Ammon's horn (tissue), 1 donor: ENCODE results near the gene PAWR.

Source experiments
- DNase-seq: peaks from one replicate; pipeline ENCODE4 v3.0.0-alpha.2; 2016; ENCODE audit warnings: low spot score

The PAWR gene, protein sequence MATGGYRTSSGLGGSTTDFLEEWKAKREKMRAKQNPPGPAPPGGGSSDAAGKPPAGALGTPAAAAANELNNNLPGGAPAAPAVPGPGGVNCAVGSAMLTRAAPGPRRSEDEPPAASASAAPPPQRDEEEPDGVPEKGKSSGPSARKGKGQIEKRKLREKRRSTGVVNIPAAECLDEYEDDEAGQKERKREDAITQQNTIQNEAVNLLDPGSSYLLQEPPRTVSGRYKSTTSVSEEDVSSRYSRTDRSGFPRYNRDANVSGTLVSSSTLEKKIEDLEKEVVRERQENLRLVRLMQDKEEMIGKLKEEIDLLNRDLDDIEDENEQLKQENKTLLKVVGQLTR

DNA sequence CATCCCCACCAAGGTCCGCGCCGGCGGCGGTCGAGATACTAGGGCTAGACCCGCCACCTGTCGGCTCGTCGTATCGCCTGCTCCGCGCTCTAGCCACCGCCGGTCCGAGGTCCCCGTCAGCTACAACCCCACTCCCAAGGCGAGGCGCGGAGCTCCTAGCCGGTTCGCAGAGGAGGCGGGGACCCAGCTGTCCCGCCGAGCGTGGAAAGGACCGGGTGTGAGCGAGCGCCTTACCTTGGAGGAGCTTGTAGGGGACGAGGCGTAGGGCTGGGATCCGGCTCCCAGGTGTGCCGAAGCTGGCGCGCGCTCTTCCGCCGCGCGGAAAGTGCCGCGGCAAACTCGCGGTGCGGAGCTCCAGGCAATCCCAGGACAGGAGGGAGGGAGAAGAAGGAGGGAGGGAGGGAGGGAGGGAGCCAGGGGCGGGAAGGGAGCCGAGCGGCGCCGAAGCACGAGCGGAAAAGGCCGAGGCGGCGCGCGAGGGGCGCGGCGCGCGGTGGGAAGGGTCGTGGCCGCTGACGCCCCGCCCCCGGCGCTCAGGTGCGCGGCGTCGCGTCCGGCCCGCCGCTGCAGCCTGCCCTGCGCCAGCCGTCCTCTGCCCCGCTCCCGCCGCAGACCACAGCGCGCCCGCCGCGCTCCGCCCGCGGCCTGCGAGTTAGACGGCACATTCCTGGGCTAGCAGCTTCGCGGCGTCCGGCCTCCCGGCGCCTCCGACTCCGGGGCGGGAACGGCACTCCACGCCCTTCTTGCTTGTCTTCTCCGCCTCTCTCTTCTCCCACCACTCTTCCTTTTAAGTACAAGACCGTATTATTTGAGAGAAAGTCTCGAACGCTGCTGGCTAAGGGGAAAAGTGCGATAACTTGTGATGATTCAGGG is at the start of gene PAWR:
PAWR (minus strand) TSS at position 327 of the 873 bp plus-strand sequence. CDS start 720 bp downstream, outside the sequence.
- peak; percentile 23 for DNase-seq

DNA sequence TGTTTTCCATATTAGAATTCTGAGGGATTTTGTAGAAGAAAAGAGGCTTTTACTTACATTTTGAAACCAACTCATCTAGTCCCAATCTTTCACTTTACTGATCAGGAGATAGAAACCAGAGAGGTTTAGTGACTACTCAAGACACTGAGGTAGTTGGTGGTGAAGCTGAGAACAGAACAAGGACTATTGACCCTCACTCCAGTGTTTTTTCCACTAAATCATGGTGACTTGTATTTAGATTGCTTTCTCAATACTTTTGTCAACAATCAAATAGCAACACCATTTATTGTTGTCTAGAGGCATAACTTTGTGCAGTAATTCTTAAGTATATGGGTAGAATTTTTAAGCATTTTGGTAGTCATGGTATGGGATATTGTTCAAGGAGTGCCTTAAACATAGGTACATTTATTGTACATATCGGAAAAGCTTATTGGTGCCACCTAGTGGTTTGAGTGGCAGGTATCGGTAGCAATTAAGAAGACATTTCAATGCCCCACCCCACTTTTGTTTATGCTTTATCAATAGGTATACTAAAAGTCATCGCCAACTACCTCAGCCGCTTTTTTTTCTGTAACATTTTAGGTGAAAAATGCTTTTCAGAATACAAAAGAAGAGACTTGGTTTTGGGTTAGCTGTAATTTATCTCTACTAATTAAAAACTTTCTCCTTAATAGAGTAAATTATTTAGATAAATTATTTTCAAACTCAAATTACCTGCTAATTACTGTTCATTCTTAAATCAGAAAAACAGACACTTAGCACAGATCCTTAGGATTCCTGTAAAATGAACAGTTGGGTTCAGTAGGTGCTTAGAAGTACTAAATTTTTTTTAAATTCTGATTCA is 47.3 kb upstream of the PAWR start:
- peak; percentile 35 for DNase-seq

DNA sequence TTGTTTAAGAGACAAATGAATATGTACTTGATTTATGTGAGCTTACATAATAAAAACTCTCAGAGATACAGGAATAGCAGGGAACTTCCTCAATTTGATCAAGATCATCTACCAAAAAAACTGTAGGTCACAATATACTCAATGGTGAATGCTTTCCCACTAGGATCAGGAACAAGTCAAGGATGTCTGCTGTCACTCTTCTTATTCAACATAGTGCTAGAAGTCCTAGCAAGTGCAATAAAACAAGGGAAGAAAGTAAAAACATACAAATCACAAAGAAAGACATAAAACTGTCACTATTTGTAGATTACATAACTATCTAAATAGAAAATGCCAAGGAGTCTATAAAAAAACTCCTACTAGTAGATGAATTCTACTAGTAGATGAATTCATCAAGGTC is 41.9 kb upstream of the PAWR start:
- DNase-seq, result no peak

DNA sequence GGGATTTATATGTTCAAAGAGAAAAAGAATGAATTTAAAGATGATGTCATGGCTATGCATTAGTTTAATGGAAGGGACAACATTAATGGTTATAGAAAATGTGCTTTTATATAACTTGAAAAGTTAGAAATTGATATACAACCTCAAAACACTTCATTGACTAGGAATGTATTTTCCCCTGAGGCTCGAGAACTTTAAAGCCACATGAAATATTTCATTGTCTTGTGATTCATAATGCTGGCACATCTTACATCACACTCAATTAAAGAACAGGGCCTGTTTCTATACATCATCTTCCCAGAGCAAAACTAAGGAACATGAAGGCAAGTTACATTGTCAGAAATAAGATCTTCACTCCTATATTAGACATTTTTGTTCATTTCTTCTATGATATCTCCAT is 35.2 kb upstream of the PAWR start:
- no peak for DNase-seq

DNA sequence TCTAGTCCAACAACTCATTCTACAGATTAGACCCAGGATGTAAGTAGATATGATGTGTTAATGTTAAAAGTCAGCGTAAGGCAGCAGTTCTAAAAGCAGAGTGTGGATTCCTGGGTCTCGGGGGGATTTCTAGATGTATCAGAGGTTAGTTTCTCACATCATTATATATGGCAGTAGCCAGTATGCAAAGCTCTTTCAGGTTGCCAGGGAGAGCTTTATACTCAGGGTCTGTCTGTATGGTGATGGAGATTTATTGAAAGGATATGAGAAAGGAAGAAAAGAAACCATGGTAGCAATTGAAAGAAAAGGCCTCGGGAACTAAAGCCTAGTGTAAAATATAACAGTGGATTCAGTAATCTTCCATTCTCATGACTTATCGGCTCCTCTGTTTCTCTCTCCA is 26.2 kb upstream of the PAWR start:
- DNase-seq, result no peak

DNA sequence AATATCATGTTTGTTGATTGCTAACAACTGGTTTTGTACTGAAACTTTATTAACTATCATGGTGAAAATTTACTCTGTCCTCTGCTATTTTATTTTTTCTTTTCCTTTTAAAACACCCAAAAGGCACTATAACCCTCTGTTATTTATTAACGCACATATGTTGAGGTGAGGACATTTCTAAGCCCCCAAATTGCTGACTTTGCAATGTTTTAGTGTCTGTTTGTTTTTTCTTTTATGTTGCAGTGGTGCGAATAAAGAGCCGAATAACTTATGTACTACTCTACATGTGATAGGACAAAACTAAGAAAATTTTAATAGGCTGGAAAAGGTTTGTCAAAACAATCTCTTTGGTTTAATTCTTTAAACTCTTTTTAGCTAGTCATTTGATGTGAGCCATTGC is 24.5 kb upstream of the PAWR start:
- no peak for DNase-seq

DNA sequence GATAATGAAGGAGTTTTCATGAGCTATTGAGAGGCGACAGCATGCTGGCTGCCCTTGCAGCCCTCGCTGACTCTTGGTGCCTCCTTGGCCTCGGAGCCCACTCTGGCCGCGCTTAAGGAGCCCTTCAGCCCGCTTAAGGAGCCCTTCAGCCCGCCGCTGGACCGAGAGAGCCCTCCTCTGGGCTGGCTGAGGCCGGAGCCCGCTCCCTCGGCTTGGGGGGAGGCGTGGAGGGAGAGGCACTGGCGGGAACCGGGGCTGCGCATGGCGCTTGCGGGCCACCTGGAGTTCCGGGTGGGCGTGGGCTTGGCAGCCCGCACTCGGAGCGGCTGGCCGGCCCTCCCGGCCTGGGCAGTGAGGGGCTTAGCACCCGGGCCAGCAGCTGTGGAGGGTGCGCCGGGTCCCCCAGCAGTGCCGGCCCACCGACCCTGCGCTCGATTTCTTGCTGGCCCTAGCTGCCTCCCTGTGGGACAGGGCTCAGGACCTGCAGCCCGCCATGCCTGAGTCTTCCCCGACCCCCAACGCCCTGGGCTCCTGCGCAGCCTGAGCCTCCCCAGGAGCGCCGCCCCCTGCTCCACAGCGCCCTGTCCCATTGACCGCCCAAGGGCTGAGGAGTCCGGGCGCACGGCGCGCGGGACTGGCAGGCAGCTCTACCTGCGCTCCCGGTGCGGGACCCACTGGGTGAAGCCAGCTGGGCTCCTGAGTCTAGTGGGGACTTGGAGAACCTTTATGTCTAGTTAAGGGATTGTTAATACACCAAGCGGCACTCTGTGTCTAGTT is 20.1 kb upstream of the PAWR start:
- DNase-seq, result no peak

DNA sequence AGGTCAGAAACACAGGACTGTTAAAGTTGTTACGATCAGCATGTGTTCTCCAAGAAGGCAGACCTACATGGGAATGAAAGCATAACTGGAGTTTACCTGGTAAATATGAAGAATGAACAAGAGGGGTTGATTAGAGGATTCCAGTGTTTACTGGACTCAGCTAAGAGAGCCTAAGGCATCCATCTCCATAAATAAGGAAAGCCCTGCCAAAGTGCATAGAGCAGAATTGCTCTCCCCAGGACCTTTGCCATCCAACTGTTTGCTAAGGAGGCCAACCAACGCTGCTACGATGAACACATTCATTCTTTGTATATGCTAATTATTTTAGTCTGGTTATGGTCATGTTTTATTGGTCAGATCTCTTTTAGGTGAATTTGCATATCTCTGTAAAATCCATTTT is 17.1 kb upstream of the PAWR start:
- DNase-seq, result no peak

DNA sequence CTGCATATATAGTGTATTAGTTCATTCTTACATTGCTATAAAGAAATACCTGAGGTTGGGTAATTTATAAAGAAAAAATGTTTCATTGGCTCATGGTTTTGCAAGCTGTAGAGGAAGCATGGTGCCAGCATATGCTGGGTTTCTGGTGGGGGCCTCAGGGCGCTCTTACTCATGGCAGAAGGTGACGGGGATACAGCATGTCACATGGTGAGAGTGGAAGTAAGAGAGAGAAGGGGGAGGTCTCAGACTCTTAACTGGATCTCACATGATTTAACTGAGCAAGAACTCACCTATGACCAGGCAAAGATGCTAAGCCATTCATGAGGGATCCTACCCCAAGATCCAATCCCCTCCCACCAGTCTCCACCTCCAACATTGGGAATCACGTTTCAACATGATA is 15.9 kb upstream of the PAWR start:
- DNase-seq, result no peak

DNA sequence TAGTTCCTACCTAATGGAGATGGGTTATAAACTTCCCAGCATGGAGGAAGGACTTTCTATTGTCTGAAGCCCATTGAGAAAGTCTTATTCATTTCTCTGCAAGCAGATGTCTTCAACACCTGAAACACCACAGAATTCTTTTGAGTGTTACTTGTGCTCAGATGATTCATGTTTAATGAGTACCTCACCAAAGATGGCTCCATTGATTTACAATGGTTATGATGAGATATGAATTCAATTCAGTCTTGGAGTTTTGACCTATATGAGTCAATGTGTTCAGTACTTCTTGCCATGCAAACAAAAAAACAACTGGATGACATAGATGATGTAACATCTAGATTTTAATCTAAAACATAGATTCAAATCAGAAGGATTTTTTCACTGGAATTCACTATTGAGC is 15.4 kb upstream of the PAWR start:
- DNase-seq, result no peak

DNA sequence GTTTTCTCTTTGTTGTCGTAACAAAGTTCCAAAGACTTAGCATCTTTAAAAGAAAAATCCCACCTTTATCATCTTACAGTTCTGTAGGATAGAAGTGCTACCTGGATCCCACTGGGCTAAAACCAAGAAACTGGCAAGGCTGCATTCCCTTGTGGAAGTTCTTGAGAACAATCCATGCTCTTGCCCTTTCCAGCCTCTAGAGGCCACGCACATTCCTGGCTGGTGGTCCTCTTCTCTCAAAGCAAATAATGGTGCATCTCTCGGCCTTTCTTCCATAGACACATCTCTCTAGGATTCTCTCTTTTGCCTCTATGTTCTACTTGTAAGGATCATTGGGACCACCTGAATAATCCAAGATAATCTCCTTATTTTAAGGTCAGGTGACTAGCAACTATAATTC is 8.2 kb upstream of the PAWR start:
- no peak for DNase-seq

DNA sequence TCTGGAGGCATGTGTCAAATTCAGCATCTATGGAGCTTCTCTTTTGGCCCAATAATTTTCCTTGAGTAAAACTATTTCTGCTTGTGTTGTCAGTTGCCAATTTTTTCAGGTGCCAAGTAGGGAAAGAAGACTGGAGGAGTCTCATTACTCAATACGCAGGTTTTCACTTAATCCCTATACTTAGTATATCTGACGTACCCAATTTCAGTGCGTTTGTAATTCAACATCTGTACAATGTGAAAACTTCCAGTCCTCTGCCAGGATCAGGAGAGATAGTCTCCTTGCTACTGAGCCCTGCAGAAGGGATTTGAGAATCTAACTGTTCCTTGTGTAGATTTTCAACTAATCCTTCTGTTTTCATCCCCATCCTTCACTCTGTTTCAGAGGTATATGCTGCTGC is 5.7 kb upstream of the PAWR start:
- DNase-seq, result no peak

DNA sequence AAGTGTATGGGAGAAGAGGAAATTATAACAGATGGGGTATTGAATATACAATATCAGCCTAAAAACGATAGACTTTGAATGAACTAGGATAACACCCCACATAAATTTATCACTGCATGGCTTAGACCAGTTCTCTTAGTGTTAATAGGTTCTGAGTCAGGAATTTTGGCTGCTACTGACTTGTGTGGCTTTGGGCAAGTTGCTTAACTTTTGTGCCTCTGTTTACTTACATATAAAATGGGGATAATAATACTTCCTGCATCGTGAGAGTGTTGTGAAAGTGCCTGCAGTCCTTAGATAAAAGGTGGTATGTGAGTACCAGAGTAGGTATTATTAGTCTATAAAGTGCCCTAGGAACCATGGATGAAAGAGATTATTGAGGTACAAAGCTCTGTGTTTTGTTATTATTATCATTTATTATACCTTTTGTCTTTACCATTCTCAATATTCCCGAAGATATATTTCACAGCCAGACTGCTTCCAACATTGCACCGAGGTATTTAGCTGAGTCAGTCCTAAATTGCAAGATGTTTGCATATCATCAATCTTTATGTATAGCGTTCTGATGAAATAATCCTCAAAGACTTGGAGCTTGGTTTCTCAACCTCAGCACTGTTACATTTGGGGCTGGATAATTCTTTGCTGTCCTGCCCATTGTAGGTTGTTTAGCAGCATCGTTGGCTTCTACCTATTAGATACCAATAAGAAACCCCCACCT is 2.3 kb upstream of the PAWR start:
- DNase-seq, result no peak

DNA sequence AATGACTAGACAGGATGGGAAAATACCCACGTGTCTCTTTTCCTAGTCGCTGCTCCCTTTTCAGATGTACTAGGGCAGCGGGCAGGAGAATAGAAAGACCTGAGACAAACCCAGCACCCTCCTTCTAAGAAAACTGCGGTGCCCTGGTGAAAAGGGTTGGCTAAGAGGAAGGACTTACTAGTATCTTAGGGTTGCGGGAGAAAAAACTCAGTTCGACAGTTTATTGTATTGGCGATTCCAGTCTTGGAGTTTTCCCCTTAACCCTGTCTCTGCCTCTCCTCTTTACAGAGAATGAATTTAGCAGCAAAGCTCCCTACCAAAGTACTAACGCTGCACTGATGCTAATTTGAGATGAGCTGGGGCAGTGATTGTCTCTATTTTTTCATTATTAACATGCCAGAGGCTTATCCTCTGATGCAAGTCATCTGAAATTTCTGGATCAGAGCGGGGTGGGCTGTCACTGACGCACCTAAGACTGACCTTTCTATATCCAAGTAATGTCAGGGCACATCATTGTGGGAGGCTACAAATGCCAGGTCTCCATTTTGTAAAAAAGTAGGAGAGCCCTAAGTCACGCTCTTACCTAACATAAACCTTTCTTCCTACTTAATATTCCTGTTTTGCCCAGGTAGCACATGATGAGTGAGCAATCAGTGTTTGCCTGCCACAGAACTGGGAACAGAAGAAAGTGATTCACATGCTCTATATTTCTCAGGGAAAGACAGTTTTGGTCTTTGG is 916 bp upstream of the PAWR start:
- no peak for DNase-seq

DNA sequence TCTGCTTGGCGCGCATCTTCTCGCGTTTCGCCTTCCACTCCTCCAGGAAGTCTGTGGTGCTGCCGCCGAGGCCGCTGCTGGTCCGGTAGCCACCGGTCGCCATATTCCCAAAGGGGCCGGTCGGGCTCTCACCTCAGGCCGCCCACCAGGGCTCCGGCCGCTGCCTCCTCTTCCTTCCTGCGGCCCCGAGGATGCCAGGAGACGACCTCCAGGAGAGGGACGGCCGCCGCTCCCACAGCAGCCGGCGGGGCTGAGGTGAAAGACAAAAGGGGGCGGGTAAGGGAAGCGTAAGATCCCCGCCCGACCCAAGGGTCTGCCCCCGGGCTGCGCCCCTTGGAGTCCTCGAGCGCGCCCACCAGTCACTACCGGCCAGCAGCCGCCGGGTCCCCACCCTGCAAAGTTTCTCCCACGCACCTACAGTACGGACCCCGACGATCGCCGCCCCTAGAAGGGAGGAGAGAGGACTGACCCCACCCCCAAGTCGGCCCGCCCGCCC is 574 bp downstream of the PAWR start:
- no peak for DNase-seq

DNA sequence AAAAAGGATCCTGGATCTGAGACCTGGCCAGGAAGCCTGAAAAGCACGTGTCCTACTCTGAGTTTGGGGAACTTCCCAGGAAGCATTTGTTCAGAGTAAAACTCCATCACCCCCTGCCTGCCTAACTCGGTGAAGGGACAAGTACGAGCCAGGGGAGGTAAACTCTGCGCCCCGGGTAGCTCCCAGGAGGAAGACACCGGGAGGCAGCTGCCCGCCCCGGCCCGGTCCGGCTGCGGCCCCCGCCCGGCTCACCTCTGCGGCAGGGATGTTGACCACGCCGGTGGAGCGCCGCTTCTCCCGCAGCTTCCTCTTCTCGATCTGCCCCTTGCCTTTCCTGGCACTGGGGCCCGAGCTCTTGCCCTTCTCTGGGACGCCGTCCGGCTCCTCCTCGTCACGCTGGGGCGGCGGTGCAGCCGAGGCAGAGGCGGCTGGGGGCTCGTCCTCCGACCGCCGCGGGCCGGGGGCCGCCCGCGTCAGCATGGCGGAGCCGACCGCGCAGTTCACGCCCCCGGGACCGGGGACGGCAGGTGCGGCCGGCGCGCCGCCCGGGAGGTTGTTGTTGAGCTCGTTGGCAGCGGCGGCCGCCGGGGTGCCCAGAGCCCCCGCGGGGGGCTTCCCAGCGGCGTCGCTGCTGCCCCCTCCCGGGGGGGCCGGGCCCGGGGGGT is 1.2 kb downstream of the PAWR start:
- peak; percentile 21 for DNase-seq

DNA sequence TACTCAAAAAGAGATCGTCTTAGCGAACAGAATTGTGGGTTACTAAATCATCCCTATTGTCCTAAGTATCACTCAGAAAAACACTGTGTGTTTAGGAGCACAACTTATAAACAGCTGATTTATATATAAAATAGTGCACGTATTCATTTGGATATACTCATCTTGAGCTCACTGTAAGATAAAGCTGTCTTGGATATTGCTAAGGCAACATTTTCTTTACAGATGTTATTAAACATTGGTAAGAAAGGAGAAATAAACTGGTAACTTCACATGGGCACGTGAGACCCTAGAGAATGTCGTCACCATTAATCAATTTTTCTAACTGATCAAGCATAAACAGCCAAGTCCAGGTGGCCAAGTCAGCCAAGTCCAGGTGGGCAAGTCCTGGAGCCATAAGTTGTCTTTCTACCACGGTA is 1.7 kb downstream of the PAWR start:
- no peak for DNase-seq

DNA sequence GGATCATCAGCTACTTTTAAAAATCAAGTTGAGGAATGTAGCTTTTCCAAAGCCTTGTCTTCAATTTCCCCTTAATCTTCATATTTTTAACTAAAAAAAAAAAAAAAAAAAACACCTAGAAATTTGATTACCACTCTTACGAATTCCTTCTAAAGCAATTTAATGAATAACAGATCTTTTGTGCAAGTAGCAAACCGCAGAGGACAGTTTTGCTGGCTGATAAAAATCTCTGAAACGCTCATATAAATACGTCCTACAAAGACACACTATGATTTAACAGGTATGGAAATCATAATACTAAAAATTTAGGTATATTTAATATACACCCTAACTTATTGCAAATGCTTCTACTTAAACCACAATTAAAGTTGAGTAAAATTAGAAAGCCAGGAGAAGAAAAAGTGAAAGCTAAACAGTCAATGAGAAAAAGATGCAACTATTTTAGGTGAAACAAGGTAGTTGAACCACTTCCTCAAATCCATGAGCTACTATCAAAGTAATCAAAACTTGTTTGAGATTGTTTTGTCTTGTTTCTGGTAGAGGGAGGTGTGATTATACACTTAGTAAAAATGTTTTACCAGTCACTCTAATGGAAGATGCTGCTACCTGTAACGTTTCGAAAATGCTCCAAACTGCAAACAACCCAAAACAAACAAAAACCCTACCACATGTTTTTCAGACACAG is 2.2 kb downstream of the PAWR start:
- no peak for DNase-seq

DNA sequence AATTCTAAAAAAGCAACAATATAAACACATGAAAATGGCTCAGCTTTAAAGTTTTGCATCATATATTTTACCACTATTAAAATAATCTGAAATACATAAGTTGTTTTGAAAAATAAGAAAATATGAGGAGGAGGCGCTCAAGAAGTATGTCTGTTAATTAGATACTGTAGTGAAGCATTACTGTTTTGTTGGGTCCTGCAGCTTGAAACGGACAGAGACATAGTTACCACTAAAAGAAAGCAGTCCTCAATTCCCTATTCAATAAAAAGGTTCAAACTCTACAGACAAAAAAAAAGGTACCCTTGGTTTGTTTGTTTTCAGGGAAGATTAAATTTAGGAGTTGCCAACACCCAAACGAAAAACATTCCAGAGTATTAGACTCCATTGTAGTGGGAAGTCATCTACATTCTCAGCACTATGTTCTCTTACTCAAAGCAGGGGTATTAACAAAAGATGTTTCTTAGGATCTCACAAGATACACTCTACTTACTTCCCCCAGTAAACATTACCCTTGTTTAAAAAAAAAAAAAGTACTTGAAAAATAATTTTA is 3.0 kb downstream of the PAWR start:
- DNase-seq, result no peak
